Suprapubic skin (tissue), 3 donors: ENCODE results near the gene JRKL.

Experiments used
- EP300 ChIP-seq: sonication (generic); formaldehyde crosslinking; IDR thresholded peaks from one replicate; pipeline ENCODE4 v1.6.1; 2017; ENCODE audit warnings: antibody characterized with exemption
- POLR2A ChIP-seq, 2 donors: fragments of 450-650 bp; IDR thresholded peaks; one replicate each; pipeline ENCODE4 v1.6.1; 2017; ENCODE audit warnings: antibody characterized with exemption in 2 of 2, mild to moderate bottlenecking in 2 of 2, moderate library complexity in 2 of 2
- TF ChIP-seq, protein P1 (sequence below), 2 donors: fragments of 200-600 bp in 1 of 2; fragments of 450-650 bp in 1 of 2; sonication (generic) in 1 of 2; IDR thresholded peaks; one replicate each; pipeline ENCODE4 v1.5.1; 2016 to 2019; ENCODE audit warnings: antibody characterized with exemption in 2 of 2, mild to moderate bottlenecking in 1 of 2, moderate library complexity in 1 of 2

DNA sequence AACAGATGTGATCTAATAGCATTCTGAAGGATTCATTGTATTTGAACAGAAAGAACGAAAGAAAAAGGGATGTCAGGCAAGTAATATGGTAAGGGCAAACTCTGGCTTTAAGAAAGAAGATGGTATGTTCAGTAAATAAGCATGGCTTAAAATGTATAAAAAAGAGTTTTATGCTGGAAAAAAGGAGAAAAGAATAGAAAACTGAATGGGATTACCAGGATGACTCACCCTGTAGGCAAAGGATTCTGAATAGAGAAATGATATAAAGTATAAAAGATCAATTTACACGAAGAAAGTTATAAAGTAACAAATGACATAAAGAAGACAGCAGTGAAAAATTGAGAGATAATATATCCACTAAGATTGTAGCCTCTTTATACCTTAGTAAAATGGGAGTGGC, 4.6 kb upstream of the JRKL start:
- TF ChIP-seq, protein P1, sequence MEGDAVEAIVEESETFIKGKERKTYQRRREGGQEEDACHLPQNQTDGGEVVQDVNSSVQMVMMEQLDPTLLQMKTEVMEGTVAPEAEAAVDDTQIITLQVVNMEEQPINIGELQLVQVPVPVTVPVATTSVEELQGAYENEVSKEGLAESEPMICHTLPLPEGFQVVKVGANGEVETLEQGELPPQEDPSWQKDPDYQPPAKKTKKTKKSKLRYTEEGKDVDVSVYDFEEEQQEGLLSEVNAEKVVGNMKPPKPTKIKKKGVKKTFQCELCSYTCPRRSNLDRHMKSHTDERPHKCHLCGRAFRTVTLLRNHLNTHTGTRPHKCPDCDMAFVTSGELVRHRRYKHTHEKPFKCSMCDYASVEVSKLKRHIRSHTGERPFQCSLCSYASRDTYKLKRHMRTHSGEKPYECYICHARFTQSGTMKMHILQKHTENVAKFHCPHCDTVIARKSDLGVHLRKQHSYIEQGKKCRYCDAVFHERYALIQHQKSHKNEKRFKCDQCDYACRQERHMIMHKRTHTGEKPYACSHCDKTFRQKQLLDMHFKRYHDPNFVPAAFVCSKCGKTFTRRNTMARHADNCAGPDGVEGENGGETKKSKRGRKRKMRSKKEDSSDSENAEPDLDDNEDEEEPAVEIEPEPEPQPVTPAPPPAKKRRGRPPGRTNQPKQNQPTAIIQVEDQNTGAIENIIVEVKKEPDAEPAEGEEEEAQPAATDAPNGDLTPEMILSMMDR (IDR thresholded peaks at IDR 0.05) = no peak
- TF ChIP-seq POLR2A (IDR thresholded peaks at IDR 0.05) (no peak), EP300 (no peak)
